Tibial nerve (tissue), 4 donors: ENCODE results near the gene CDH26.

Experiments used
- EP300 ChIP-seq, 2 donors: sonication (generic); formaldehyde crosslinking; IDR thresholded peaks; one replicate each; pipeline ENCODE4 v1.6.1; 2017; ENCODE audit warnings: antibody characterized with exemption in 2 of 2, mild to moderate bottlenecking in 1 of 2
- POLR2A ChIP-seq, 2 donors: fragments of 450-650 bp; IDR thresholded peaks; one replicate each; pipeline ENCODE4 v1.6.1; 2017; ENCODE audit warnings: antibody characterized with exemption in 2 of 2, mild to moderate bottlenecking in 2 of 2, moderate library complexity in 2 of 2
- TF ChIP-seq, protein P1 (sequence below), 5 experiments: fragments of 200-600 bp in 3 of 5; fragments of 450-650 bp in 2 of 5; sonication (generic) in 3 of 5; IDR thresholded peaks; one replicate each; pipeline ENCODE4 v1.5.1; 2016 to 2019; ENCODE audit warnings: antibody characterized with exemption in 5 of 5, mild to moderate bottlenecking in 3 of 5, moderate library complexity in 2 of 5

- TF ChIP-seq, protein P1, sequence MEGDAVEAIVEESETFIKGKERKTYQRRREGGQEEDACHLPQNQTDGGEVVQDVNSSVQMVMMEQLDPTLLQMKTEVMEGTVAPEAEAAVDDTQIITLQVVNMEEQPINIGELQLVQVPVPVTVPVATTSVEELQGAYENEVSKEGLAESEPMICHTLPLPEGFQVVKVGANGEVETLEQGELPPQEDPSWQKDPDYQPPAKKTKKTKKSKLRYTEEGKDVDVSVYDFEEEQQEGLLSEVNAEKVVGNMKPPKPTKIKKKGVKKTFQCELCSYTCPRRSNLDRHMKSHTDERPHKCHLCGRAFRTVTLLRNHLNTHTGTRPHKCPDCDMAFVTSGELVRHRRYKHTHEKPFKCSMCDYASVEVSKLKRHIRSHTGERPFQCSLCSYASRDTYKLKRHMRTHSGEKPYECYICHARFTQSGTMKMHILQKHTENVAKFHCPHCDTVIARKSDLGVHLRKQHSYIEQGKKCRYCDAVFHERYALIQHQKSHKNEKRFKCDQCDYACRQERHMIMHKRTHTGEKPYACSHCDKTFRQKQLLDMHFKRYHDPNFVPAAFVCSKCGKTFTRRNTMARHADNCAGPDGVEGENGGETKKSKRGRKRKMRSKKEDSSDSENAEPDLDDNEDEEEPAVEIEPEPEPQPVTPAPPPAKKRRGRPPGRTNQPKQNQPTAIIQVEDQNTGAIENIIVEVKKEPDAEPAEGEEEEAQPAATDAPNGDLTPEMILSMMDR (IDR thresholded peaks at IDR 0.05) = no peak
- TF ChIP-seq EP300 (IDR thresholded peaks at IDR 0.05) (no peak), POLR2A (IDR thresholded peaks at IDR 0.05) (no peak)
Measured at GRCh38 chr20:59958123-59958522, at the start of gene CDH26.
